HCT116 (cell line): ENCODE data around the gene ADH1C. TPM values are rescaled to one million over a fixed set of nuclear protein-coding genes. Genes with fewer than 3 reads are reported as not detected.

ENCODE experiments used
- ATAC-seq: fragments of 200-7000 bp; cut with Tn5 transposase; 2 replicates; pipeline ENCODE4 v1.9.1; 2020; ENCODE audit warnings: mild to moderate bottlenecking, moderate library complexity
- BruUV-seq: library from RNA; stranded (reverse); fragments of 400-500 nt; replicated peaks from 2 replicates; lab custom pipeline; 2021; lab: Mats Ljungman, UMichigan
- CTCF ChIA-PET: fragments of 300-600 bp; sonication (Branson Sonifier 250); formaldehyde crosslinking; loops from one replicate; lab custom pipeline; 2021; ENCODE audit warnings: antibody characterized with exemption; lab: Charles Lee
- POLR2A ChIA-PET: fragments of 300-600, 350-600 bp; sonication (Branson Sonifier 250); formaldehyde crosslinking; loops from one replicate; lab custom pipeline; 2021; ENCODE audit warnings: antibody characterized with exemption; lab: Charles Lee
- RAD21 ChIA-PET, 2 experiments: fragments of 300-600 bp; sonication (Branson Sonifier 250); formaldehyde crosslinking; loops; one replicate each; lab custom pipeline; 2023; ENCODE audit warnings: low total read pairs in 2 of 2; ENCODE audit not compliant: uncharacterized antibody in 2 of 2, unreplicated experiment in 2 of 2, low non-redundant PET in 1 of 2; lab: Charles Lee
- DNase-seq: peaks from one replicate; pipeline ENCODE4 v3.0.0-alpha.2; 2010; ENCODE audit warnings: low read depth, low spot score
- H2AFZ ChIP-seq: fragments of 200-600 bp; shearing (Covaris generic), sonication (generic); 2 replicates; pipeline ENCODE4 v1.6.1; 2017; ENCODE audit warnings: low read depth, mixed run types, mixed read lengths, antibody characterized with exemption, low read length; ENCODE audit not compliant: poor library complexity, severe bottlenecking
- H3K27ac ChIP-seq: 2 replicates; pipeline ENCODE4 v1.5.1; 2012; ENCODE audit warnings: low read depth, low read length
- H3K27me3 ChIP-seq: fragments of 200-600 bp; sonication (generic); 2 replicates; pipeline ENCODE4 v1.6.1; 2016; ENCODE audit warnings: mixed run types, low read length, mixed read lengths; ENCODE audit not compliant: insufficient read depth
- H3K36me3 ChIP-seq, 2 experiments: fragments of 200-500 bp in 1 of 2; fragments of 200-600 bp in 1 of 2; sonication (Bioruptor generic) in 1 of 2; sonication (generic) in 1 of 2; 2 replicates each; pipeline versions ENCODE4 v1.5.1 to v1.6.1; 2014 to 2016; ENCODE audit warnings: low read length in 2 of 2, inconsistent platforms in 1 of 2, mixed read lengths in 1 of 2, mixed run types in 1 of 2; ENCODE audit not compliant: insufficient read depth in 2 of 2, control insufficient read depth in 1 of 2
- H3K4me1 ChIP-seq, 2 experiments: fragments of 200-600 bp in 1 of 2; sonication (generic) in 1 of 2; 2 replicates each; pipeline versions ENCODE4 v1.5.1 to v1.6.1; 2012 to 2017; ENCODE audit warnings: low read length in 2 of 2, inconsistent platforms in 1 of 2, mild to moderate bottlenecking in 1 of 2, mixed read lengths in 1 of 2, mixed run types in 1 of 2, moderate library complexity in 1 of 2; ENCODE audit not compliant: insufficient read depth in 2 of 2, control insufficient read depth in 1 of 2
- H3K4me2 ChIP-seq: fragments of 200-600 bp; sonication (generic); 2 replicates; pipeline ENCODE4 v1.6.1; 2017; ENCODE audit warnings: mixed run types, low read length, mixed read lengths
- H3K4me3 ChIP-seq, 2 experiments: fragments of 200-600 bp in 1 of 2; sonication (generic) in 1 of 2; replicated peaks in 1 of 2; 2 replicates each; pipeline ENCODE4 v1.5.1; 2011 to 2016; ENCODE audit warnings: low read length in 2 of 2, control low read depth in 1 of 2, low read depth in 1 of 2, mild to moderate bottlenecking in 1 of 2, mixed read lengths in 1 of 2, mixed run types in 1 of 2
- H3K79me2 ChIP-seq: fragments of 200-600 bp; sonication (generic); 2 replicates; pipeline ENCODE4 v1.6.1; 2017; ENCODE audit warnings: mild to moderate bottlenecking, mixed run types, low read length, moderate library complexity, mixed read lengths; ENCODE audit not compliant: insufficient read depth
- H3K9ac ChIP-seq: fragments of 200-600 bp; sonication (generic); 2 replicates; pipeline ENCODE4 v1.6.1; 2016; ENCODE audit warnings: low read length, mixed read lengths
- H3K9me2 ChIP-seq: fragments of 200-600 bp; sonication (generic), shearing (Covaris generic); 2 replicates; pipeline ENCODE4 v1.6.1; 2017; ENCODE audit warnings: mixed run types, mild to moderate bottlenecking, moderate library complexity; ENCODE audit not compliant: insufficient read depth
- H3K9me3 ChIP-seq, 2 experiments: fragments of 200-500 bp in 1 of 2; fragments of 200-600 bp in 1 of 2; sonication (Bioruptor generic) in 1 of 2; sonication (generic) in 1 of 2; 2 replicates each; pipeline ENCODE4 v1.6.1; 2014 to 2017; ENCODE audit warnings: low read length in 2 of 2, mixed read lengths in 2 of 2, inconsistent platforms in 1 of 2, low read depth in 1 of 2, mild to moderate bottlenecking in 1 of 2, mixed run types in 1 of 2, moderate library complexity in 1 of 2; ENCODE audit not compliant: control insufficient read depth in 1 of 2, insufficient read depth in 1 of 2
- H4K20me1 ChIP-seq: fragments of 200-600 bp; sonication (generic), shearing (Covaris generic); 2 replicates; pipeline ENCODE4 v1.6.1; 2017; ENCODE audit warnings: mixed run types, mild to moderate bottlenecking, moderate library complexity; ENCODE audit not compliant: insufficient read depth
- CBX3 ChIP-seq: IDR thresholded peaks from 2 replicates; pipeline ENCODE4 v1.6.1; 2012; ENCODE audit warnings: low read depth
- ELF1 ChIP-seq: IDR thresholded peaks from 2 replicates; pipeline ENCODE4 v1.6.1; 2012; ENCODE audit warnings: low read depth, borderline replicate concordance
- FOSL1 ChIP-seq: IDR thresholded peaks from 2 replicates; pipeline ENCODE4 v1.6.1; 2012; ENCODE audit warnings: low read depth
- JUND ChIP-seq: IDR thresholded peaks from 2 replicates; pipeline ENCODE4 v1.6.1; 2012
- SIN3A ChIP-seq: IDR thresholded peaks from 2 replicates; pipeline ENCODE4 v1.6.1; 2012; ENCODE audit warnings: low read depth
- SP1 ChIP-seq: IDR thresholded peaks from 2 replicates; pipeline ENCODE4 v1.6.1; 2012; ENCODE audit warnings: low read depth
- SRF ChIP-seq: IDR thresholded peaks from 2 replicates; pipeline ENCODE4 v1.6.1; 2012; ENCODE audit warnings: low read depth
- ZNF274 ChIP-seq: fragments of 200-500 bp; sonication (Bioruptor generic); IDR thresholded peaks from 2 replicates; pipeline ENCODE4 v1.6.1; 2014; ENCODE audit warnings: mild to moderate bottlenecking, low read depth, low read length, inconsistent platforms
- intact Hi-C: fragments of 100-400 bp; cut with micrococcal nuclease; formaldehyde crosslinking; loops from 2 replicates; pipeline ENCODE4 v1.10.0; 2022
- total RNA-seq: library from RNA; stranded (reverse); gene quantifications from one replicate; pipeline ENCODE4 v1.2.1, GENCODE V29; 2021; ENCODE audit not compliant: unreplicated experiment
- TF ChIP-seq, protein P1 (sequence below): IDR thresholded peaks from 2 replicates; pipeline ENCODE4 v1.6.1; 2012; ENCODE audit warnings: low read depth
- TF ChIP-seq, protein P2 (sequence below): IDR thresholded peaks from 2 replicates; pipeline ENCODE4 v1.6.1; 2012
- TF ChIP-seq, protein P3 (sequence below), 3 experiments: fragments of 200-600 bp in 1 of 3; sonication (generic) in 1 of 3; IDR thresholded peaks in 2 of 3; conservative IDR thresholded peaks in 1 of 3; 2 replicates each; pipeline ENCODE4 v1.5.1; 2012 to 2017; ENCODE audit warnings: low read depth in 2 of 3, low read length in 2 of 3, antibody characterized with exemption in 1 of 3, borderline replicate concordance in 1 of 3, control low read depth in 1 of 3, mild to moderate bottlenecking in 1 of 3, mixed read lengths in 1 of 3, mixed run types in 1 of 3, moderate library complexity in 1 of 3; ENCODE audit not compliant: insufficient read depth in 1 of 3
- TF ChIP-seq, protein P4 (sequence below): IDR thresholded peaks from 2 replicates; pipeline ENCODE4 v1.6.1; 2011; ENCODE audit warnings: mild to moderate bottlenecking, low read length, moderate library complexity; ENCODE audit not compliant: insufficient replicate concordance; ENCODE audit errors: extremely low read depth

The ADH1C gene
- total RNA-seq, 1 experiment from 2014 or later: not detected

DNA sequence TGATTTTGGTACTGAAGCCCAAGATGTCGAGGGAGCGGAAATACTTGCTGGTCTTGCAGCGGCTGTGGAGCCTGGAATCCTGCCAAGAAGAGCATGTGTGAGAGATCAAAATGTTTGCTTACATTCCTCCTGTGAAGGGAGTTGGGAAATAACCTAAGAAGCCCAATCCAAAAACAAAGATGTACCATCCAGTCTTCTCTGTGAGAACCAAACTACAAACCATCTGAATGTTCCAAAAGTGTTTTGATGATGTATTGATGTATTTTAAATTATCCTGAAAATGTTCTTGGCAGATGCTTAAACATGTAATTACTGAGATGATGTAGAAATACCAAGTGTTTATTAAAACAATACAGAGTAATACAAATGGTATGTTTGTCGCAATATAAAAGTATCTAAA lies 51.6 kb downstream of the ADH1C start (continued):
- TF ChIP-seq, protein P1, sequence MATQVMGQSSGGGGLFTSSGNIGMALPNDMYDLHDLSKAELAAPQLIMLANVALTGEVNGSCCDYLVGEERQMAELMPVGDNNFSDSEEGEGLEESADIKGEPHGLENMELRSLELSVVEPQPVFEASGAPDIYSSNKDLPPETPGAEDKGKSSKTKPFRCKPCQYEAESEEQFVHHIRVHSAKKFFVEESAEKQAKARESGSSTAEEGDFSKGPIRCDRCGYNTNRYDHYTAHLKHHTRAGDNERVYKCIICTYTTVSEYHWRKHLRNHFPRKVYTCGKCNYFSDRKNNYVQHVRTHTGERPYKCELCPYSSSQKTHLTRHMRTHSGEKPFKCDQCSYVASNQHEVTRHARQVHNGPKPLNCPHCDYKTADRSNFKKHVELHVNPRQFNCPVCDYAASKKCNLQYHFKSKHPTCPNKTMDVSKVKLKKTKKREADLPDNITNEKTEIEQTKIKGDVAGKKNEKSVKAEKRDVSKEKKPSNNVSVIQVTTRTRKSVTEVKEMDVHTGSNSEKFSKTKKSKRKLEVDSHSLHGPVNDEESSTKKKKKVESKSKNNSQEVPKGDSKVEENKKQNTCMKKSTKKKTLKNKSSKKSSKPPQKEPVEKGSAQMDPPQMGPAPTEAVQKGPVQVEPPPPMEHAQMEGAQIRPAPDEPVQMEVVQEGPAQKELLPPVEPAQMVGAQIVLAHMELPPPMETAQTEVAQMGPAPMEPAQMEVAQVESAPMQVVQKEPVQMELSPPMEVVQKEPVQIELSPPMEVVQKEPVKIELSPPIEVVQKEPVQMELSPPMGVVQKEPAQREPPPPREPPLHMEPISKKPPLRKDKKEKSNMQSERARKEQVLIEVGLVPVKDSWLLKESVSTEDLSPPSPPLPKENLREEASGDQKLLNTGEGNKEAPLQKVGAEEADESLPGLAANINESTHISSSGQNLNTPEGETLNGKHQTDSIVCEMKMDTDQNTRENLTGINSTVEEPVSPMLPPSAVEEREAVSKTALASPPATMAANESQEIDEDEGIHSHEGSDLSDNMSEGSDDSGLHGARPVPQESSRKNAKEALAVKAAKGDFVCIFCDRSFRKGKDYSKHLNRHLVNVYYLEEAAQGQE: no peak
- TF ChIP-seq, all 23 proteins: peak for 0

DNA sequence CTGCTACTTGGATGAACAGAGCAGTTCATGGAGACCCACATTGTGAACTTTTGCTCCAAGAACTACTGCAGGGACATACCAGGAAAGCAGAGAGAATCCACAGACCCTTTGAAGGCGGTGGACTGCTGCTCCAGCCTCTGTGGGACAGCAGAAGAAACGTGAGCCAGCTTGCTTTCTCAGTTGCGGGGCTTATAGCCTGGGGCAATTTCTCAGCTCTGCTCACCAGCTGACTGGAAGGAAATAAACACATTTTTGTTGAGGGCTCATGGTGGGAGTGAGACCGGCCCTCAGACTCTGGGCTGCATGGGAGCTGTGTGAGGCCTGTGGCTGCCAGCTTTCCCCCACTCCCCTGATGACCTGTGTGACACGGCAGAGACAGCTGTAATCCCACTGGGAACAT lies 59.2 kb downstream of the ADH1C start:
- no TSS peak for BruUV-seq
- Histone ChIP-seq H3K4me3 (no peak overlapping the region), H3K9me3 (no peaks in the 10 kb centered on the region), H3K27me3 (no peaks in the 10 kb centered on the region), H3K4me2 (no peak overlapping the region), H3K4me1 (no peaks in the 10 kb centered on the region), H3K79me2 (no peaks in the 10 kb centered on the region), H3K36me3 (no peaks in the 10 kb centered on the region), H3K27ac (no peak overlapping the region), H2AFZ (no peak overlapping the region), H3K9ac (no peak overlapping the region), H3K9me2 (no peaks in the 10 kb centered on the region), H4K20me1 (no peaks in the 10 kb centered on the region)
- DNase-seq (no peak), ATAC-seq (no peak)
- no peak for TF ChIP-seq JUND
- TF ChIP-seq, protein P2, sequence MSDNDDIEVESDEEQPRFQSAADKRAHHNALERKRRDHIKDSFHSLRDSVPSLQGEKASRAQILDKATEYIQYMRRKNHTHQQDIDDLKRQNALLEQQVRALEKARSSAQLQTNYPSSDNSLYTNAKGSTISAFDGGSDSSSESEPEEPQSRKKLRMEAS: no peak
- TF ChIP-seq ELF1: no peak
- TF ChIP-seq, protein P3, sequence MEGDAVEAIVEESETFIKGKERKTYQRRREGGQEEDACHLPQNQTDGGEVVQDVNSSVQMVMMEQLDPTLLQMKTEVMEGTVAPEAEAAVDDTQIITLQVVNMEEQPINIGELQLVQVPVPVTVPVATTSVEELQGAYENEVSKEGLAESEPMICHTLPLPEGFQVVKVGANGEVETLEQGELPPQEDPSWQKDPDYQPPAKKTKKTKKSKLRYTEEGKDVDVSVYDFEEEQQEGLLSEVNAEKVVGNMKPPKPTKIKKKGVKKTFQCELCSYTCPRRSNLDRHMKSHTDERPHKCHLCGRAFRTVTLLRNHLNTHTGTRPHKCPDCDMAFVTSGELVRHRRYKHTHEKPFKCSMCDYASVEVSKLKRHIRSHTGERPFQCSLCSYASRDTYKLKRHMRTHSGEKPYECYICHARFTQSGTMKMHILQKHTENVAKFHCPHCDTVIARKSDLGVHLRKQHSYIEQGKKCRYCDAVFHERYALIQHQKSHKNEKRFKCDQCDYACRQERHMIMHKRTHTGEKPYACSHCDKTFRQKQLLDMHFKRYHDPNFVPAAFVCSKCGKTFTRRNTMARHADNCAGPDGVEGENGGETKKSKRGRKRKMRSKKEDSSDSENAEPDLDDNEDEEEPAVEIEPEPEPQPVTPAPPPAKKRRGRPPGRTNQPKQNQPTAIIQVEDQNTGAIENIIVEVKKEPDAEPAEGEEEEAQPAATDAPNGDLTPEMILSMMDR (IDR thresholded peaks at IDR 0.05 in 2 of 3, conservative IDR thresholded peaks at IDR 0.05 in 1 of 3; ENCODE audit: borderline replicate concordance in 1 of 3, insufficient read depth in 1 of 3, low read depth in 2 of 3, low read length in 2 of 3): no peak
- no peak for TF ChIP-seq ZNF274
- no peak for TF ChIP-seq SRF
- TF ChIP-seq CBX3: no peak
- TF ChIP-seq, protein P1: no peak
- no peak for TF ChIP-seq SP1
- TF ChIP-seq, protein P4, sequence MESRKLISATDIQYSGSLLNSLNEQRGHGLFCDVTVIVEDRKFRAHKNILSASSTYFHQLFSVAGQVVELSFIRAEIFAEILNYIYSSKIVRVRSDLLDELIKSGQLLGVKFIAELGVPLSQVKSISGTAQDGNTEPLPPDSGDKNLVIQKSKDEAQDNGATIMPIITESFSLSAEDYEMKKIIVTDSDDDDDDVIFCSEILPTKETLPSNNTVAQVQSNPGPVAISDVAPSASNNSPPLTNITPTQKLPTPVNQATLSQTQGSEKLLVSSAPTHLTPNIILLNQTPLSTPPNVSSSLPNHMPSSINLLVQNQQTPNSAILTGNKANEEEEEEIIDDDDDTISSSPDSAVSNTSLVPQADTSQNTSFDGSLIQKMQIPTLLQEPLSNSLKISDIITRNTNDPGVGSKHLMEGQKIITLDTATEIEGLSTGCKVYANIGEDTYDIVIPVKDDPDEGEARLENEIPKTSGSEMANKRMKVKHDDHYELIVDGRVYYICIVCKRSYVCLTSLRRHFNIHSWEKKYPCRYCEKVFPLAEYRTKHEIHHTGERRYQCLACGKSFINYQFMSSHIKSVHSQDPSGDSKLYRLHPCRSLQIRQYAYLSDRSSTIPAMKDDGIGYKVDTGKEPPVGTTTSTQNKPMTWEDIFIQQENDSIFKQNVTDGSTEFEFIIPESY: no peak
- TF ChIP-seq SIN3A: no peak
- no peak for TF ChIP-seq FOSL1
- ChIA-PET RAD21 (no interaction called here), POLR2A (no interaction called here), CTCF (no interaction called here)
- intact Hi-C loops: no loop called here
